Kidney (tissue), 14 donors: ENCODE measurements around the gene MN1. TPM values are rescaled to one million over a fixed set of nuclear protein-coding genes. Genes with fewer than 3 reads are reported as not detected.

Experiments
- DNase-seq, 5 donors: peaks; one replicate each; pipeline ENCODE4 v3.0.0-alpha.2; 2013 to 2020
- FAIRE-seq: peaks from 2 replicates; lab custom pipeline; 2012; peaks lifted over from hg19 to GRCh38; lab: Jason Lieb, UNC
- H3K27ac ChIP-seq, 2 donors: one replicate each; pipeline ENCODE4 v1.7.0; 2013; ENCODE audit warnings: low read depth in 2 of 2, low read length in 2 of 2, inconsistent platforms in 1 of 2
- H3K27me3 ChIP-seq: one replicate; pipeline ENCODE4 v1.7.1; 2013; ENCODE audit warnings: low read length, inconsistent platforms; ENCODE audit not compliant: control insufficient read depth, insufficient read depth
- H3K36me3 ChIP-seq, 3 donors: one replicate each; pipeline versions ENCODE4 v1.7.0 to v1.7.1; 2013; ENCODE audit warnings: low read length in 3 of 3, control low read depth in 1 of 3, inconsistent platforms in 1 of 3; ENCODE audit not compliant: insufficient read depth in 3 of 3, control insufficient read depth in 2 of 3
- H3K4me1 ChIP-seq, 3 donors: one replicate each; pipeline versions ENCODE4 v1.7.0 to v1.7.1; 2013; ENCODE audit warnings: low read length in 3 of 3, inconsistent platforms in 1 of 3, low read depth in 1 of 3; ENCODE audit not compliant: control insufficient read depth in 2 of 3, insufficient read depth in 2 of 3
- H3K4me3 ChIP-seq, 3 donors: one replicate each; pipeline versions ENCODE4 v1.7.0 to v1.8.1; 2013; ENCODE audit warnings: low read length in 3 of 3, control low read depth in 1 of 3, inconsistent platforms in 1 of 3
- H3K9ac ChIP-seq, 3 donors: one replicate each; pipeline versions ENCODE4 v1.7.0 to v1.7.1; 2013; ENCODE audit warnings: low read length in 3 of 3, control low read depth in 1 of 3, inconsistent platforms in 1 of 3
- H3K9me3 ChIP-seq, 3 donors: one replicate each; pipeline versions ENCODE4 v1.7.0 to v1.7.1; 2013; ENCODE audit warnings: low read length in 3 of 3, control low read depth in 1 of 3, inconsistent platforms in 1 of 3; ENCODE audit not compliant: control insufficient read depth in 2 of 3, insufficient read depth in 1 of 3
- CTCF ChIP-seq: IDR thresholded peaks from 3 replicates; pipeline ENCODE4 v1.5.1; 2012; ENCODE audit warnings: mild to moderate bottlenecking, moderate library complexity, borderline replicate concordance; ENCODE audit not compliant: insufficient read depth; ENCODE audit errors: extremely low read depth
- intact Hi-C: fragments of 100-400 bp; cut with DNase I; formaldehyde crosslinking; loops from one replicate; pipeline ENCODE4 v1.11.1; 2022
- polyA plus RNA-seq: library from polyadenylated mRNA; stranded (reverse); fragments of 350-450 nt; fragmentation: Illumina TruSeq; extraction: RNeasy Lipid Tissue Mini Kit (QIAGEN cat#74804); gene quantifications from one replicate; pipeline ENCODE4 v1.2.3, GENCODE V29; 2014; ENCODE audit warnings: low read depth, low replicate concordance; ENCODE audit not compliant: insufficient read depth
- total RNA-seq: library from RNA; stranded (reverse); fragmentation: NEBNext Ultra II Directional; extraction: Animal tissue kit (Norgen Biotek cat#: 25700); gene quantifications from one replicate; pipeline ENCODE4 v1.2.1, GENCODE V29; 2021
- donor health status: control.
- donor health status: control.
- donor health status: control.
- donor health status: control.
- donor health status: control.
- donor health status: DM: yes; HTN: yes; CAD: no.
- donor health status: Normal renal cell carcinoma (clear cell type).

Gene MN1
- total and polyA plus RNA-seq, 2 donors from 2014 or later: 0.92 to 3.2 TPM

- no peaks in the 10 kb centered on the region for H3K9me3 ChIP-seq
- DNase-seq (no peak), FAIRE-seq (no peak)
- intact Hi-C loops: no loop called here
- no peak for TF ChIP-seq CTCF
- H3K4me3 ChIP-seq: no peak overlapping the region
- H3K9ac ChIP-seq: no peak overlapping the region
- H3K27ac ChIP-seq: peak overlapping the region; percentile 5 to 28
- H3K4me1 ChIP-seq: peaks cover 0 to 9% (median 5%) of the 10 kb centered on the region in 3 donors
- H3K27me3 ChIP-seq: no peaks in the 10 kb centered on the region
- no peaks in the 10 kb centered on the region for H3K36me3 ChIP-seq
These were observed 75.9 kb downstream of the MN1 start for GRCh38 chr22:27725661-27726060.

- no peak overlapping the region for H3K27ac ChIP-seq
- FAIRE-seq (no peak), DNase-seq (no peak)
- H3K27me3 ChIP-seq: no peaks in the 10 kb centered on the region
- no peak for TF ChIP-seq CTCF
- H3K4me3 ChIP-seq: no peak overlapping the region
- intact Hi-C loops: no loop called here
- H3K9ac ChIP-seq: no peak overlapping the region
- no peaks in the 10 kb centered on the region for H3K36me3 ChIP-seq
- peaks cover 0 to 9% (median 5%) of the 10 kb centered on the region in 3 donors for H3K4me1 ChIP-seq
- no peaks in the 10 kb centered on the region for H3K9me3 ChIP-seq
These were observed 76.8 kb downstream of the MN1 start for GRCh38 chr22:27724709-27725108.

- intact Hi-C loops: no loop called here
- TF ChIP-seq CTCF: no peak
- H3K9me3 ChIP-seq: no peaks in the 10 kb centered on the region
- no peaks in the 10 kb centered on the region for H3K36me3 ChIP-seq
- no peak overlapping the region for H3K27ac ChIP-seq
- DNase-seq (no peak), FAIRE-seq (no peak)
- peaks cover 0 to 9% (median 5%) of the 10 kb centered on the region in 3 donors for H3K4me1 ChIP-seq
- no peaks in the 10 kb centered on the region for H3K27me3 ChIP-seq
- H3K4me3 ChIP-seq: no peak overlapping the region
- no peak overlapping the region for H3K9ac ChIP-seq
These were observed 77.4 kb downstream of the MN1 start for GRCh38 chr22:27724157-27724556.

GRCh38 chr22:27723708-27724107 lies 77.8 kb downstream of the MN1 start:
- Histone ChIP-seq H3K27ac (no peak overlapping the region), H3K9me3 (no peaks in the 10 kb centered on the region), H3K36me3 (no peaks in the 10 kb centered on the region), H3K4me3 (no peak overlapping the region), H3K4me1 (peaks cover 0 to 9% (median 5%) of the 10 kb centered on the region in 3 donors), H3K27me3 (no peaks in the 10 kb centered on the region), H3K9ac (no peak overlapping the region)
- FAIRE-seq: no peak
- DNase-seq: no peak
- no peak for TF ChIP-seq CTCF
- intact Hi-C loops: no loop called here
